HG02623 (cell line): ENCODE results near the gene TMEM79.
A peak's percentile ranks its signal among the peaks of the same experiment; 100 is the strongest.
"Not testable (repeated sequence)": the region's sequence is repeated elsewhere in the genome, so short reads cannot be mapped to it uniquely, and the experiment has no call there.

Experiments
- ATAC-seq: cut with Tn5 transposase; IDR thresholded peaks from one replicate; pipeline ENCODE4 v1.9.1; 2021; ENCODE audit warnings: moderate library complexity; ENCODE audit not compliant: unreplicated experiment

Gene TMEM79

GRCh38 chr1:156298852-156299357 lies 14.8 kb downstream of the TMEM79 start, which contains the start of gene VHLL:
Gene VHLL, minus strand, starts transcription at chr1:156299307. Its CDS starts 118 bp downstream, at chr1:156299189.
- no peak for ATAC-seq

DNA sequence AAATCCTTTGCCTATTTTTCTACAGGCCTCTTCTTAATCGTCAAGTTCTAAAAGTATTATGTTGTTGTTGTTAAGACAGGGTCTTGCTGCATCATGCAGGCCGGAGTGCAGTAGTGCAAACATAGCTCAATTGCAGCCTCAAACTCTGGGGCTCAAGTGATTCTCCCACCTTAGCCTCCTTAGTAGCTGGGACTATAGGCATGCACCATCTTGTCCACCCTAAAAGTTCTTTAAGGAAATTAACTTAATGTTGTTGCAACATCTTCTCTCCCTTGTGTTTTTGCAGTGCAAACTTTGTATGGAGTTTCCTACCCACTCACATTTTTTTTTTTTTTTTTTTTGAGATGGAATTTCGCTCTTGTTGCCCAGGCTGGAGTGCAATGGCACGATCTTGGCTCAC lies 19.1 kb downstream of the TMEM79 start:
- ATAC-seq = no peak

DNA sequence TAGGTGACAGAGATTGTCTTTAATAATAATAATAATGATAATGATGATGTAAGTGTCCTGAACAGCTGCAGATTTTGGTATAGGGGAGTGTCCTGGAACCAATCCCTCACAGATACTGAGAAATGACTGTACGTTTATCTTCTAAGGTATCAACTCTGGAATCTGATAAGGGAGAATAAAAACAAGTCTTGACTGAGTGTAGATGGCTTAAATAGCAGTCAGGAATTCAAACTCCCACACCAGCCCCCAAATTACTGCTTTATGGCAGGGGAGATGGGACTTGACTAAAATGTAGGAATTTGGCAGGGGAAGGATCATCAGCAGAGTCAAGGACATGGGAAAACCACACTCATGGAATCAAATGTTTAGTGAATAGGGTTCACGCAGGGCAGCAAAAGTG lies 21.1 kb downstream of the TMEM79 start:
- ATAC-seq = no peak

- ATAC-seq = no peak
These were observed 24.0 kb downstream of the TMEM79 start for GRCh38 chr1:156308078-156308477.

- ATAC-seq = no peak
These were observed 26.8 kb downstream of the TMEM79 start for GRCh38 chr1:156310962-156311361.

DNA sequence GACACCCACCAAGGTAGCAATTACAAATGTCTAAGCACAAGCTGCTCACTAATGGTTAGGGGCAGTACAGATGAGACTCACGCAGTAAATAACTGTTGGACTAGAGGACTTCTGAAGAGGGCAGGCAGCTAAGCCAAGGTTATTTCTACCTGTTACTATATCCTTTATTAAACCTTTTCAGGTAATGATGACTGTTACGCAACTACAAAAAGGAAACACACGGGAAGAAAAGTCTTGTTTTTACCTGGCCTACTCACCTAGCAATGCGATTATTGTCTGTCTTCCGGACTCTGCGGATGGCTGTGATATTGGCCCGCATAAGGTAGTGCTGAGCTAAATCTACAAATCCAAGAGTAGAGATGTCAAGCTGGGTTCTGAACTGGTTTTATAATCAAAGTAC lies 32.8 kb downstream of the TMEM79 start:
- no peak for ATAC-seq

DNA sequence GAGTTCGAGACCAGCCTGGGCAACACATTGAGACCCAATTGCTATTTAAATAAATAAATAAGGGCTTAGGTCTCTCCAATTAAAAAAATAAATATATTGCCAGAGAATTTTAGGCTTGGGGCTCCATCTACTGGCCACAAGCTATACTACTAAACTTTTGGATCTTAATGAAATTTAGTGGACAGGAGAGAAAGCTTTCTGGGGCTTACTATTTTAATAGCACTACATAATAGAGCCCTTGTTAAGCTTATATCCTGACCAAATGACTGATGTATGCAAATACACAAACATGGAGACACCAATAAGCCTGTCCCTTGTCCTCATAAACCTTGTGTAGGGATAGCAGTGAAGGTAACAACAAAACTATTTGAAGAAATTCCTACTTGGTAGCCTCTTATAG lies 35.5 kb downstream of the TMEM79 start:
- no peak for ATAC-seq

DNA sequence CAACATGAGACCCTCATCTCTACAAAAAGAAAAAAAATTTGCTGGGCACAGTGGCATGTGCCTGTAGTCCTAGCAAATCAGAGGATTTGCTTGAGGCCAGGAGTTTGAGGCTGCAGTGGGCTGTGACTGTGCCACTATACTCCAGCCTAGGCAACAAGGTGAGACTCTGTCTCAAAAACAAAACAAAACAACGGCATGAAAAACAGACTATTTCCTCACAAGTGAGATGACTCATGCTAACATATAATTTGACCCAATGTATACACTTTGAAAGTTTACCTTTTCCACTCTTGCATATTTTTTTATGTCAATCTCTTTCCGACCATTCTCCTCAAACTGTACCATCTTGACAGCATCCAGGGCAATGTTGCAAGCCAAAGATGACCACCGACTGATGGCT lies 36.4 kb downstream of the TMEM79 start:
- ATAC-seq = no peak

- ATAC-seq = not testable (repeated sequence)
These were observed 39.1 kb downstream of the TMEM79 start for GRCh38 chr1:156323179-156323578.

DNA sequence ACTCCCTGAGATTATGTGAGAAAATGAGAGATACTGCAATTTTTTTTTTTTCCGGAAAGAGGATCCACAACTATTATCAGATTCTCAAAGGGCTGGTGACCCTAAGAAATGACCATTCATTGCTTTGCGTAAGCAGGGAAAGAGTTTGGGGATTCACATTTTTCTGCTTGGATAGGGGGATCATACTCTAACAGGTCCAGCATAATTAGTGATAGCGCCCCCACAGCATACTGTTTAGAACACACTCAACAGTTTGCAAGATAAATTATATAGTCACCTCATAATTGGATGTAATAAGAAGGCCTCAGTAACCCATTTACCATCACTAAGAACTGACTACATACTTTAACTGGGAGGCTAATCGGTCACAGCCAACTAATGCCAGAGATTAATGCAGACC lies 52.1 kb downstream of the TMEM79 start:
- no peak for ATAC-seq

DNA sequence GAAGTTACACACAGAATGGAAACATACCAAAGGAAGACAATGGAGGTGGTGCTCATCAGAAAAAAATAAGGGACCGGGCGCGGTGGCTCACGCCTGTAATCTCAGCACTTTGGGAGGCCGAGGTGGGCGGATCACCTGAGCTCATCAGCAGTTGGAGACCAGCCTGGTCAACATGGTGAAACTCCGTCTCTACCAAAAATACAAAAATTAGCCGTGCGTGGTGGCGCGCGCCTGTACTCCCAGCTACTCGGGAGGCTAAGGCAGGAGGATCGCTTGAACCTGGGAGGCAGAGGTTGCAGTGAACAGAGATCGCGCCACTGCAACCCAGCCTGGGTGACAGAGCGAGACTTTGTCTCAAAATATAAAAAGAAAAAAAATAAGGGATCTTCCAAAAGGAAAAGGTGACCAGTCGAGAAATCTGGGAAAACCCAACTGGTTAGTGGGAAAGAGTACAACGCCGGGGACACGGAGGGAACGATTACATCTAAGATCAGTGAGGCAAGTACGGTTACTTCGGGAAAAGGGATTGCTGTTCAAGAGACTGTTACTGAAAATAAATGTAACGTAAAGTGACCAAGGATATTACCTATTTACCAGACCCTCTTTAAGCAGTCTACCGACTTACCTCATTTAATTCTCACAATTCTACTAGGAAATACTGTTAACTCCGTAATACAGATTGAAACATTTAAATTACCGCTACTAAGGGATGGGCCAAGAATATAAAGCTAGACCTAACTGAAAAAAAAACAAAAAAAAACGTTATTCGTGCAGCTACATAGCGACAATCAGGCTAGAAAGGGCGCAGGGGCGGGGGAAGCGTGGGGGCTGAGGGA lies 53.1 kb downstream of the TMEM79 start:
- no peak for ATAC-seq

DNA sequence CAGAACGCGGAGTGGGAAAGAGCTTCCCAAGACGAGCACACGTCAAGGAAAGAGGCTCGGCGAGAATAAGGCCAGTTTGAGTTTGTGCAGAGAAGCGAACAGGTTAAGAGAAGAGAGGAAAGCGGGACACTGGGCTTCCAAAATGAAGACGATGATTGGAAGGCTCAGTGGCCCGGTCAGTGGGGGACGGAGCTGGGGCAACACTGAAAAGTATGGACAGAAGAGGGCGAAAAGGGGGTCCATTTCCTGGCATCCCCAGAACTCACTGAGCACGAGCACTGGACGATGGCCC lies 53.7 kb downstream of the TMEM79 start:
- ATAC-seq = no peak

- peak; percentile 92 for ATAC-seq
These were observed 54.3 kb downstream of the TMEM79 start, which contains the start of the genes CCT3 and TSACC for GRCh38 chr1:156338180-156338976. Gene CCT3, minus strand, starts transcription at chr1:156338292. Its CDS starts 108 bp downstream, at chr1:156338184. Gene TSACC, plus strand, starts transcription at chr1:156338526. Its CDS starts 1,232 bp downstream, at chr1:156339758.
